Keratinocyte (primary cell): Measurements from ENCODE around the gene EEPD1. TPM values are rescaled to one million over a fixed set of nuclear protein-coding genes. Genes with fewer than 3 reads are reported as not detected.

ENCODE experiments used
- DNase-seq: peaks from one replicate; pipeline ENCODE4 v3.0.0-alpha.2; 2011; ENCODE audit warnings: low read depth, missing footprints, low spot score
- FAIRE-seq: peaks from 2 replicates; lab custom pipeline; 2011; peaks lifted over from hg19 to GRCh38; lab: Jason Lieb, UNC
- H2AFZ ChIP-seq: 2 replicates; pipeline ENCODE4 v1.6.0; 2012; ENCODE audit warnings: low read length, control low read depth, inconsistent platforms; ENCODE audit not compliant: control insufficient read depth
- H3K27ac ChIP-seq: 2 replicates; pipeline ENCODE4 v1.5.1; 2011; ENCODE audit warnings: low read length; ENCODE audit not compliant: control insufficient read depth, insufficient read depth
- H3K27me3 ChIP-seq: 3 replicates; pipeline ENCODE4 v1.6.0; 2011; ENCODE audit warnings: low read length; ENCODE audit not compliant: control insufficient read depth, insufficient read depth; ENCODE audit errors: extremely low read depth
- H3K36me3 ChIP-seq, 2 experiments: 2 replicates in 1 of 2; 3 replicates in 1 of 2; pipeline ENCODE4 v1.5.1; 2011; ENCODE audit warnings: low read length in 2 of 2, mild to moderate bottlenecking in 1 of 2; ENCODE audit not compliant: control insufficient read depth in 2 of 2, insufficient read depth in 2 of 2; ENCODE audit errors: extremely low read depth in 1 of 2
- H3K4me1 ChIP-seq: 3 replicates; pipeline ENCODE4 v1.5.1; 2011; ENCODE audit warnings: low read length; ENCODE audit not compliant: control insufficient read depth, insufficient read depth; ENCODE audit errors: extremely low read depth
- H3K4me2 ChIP-seq: 3 replicates; pipeline ENCODE4 v1.6.0; 2011; ENCODE audit warnings: low read depth, low read length; ENCODE audit not compliant: control insufficient read depth, insufficient read depth; ENCODE audit errors: extremely low read depth
- H3K4me3 ChIP-seq, 3 experiments: fragments of 200-600 bp in 1 of 3; sonication (generic) in 1 of 3; 2 replicates in 2 of 3; 3 replicates in 1 of 3; pipeline ENCODE4 v1.5.1; 2011 to 2016; ENCODE audit warnings: low read length in 3 of 3, mild to moderate bottlenecking in 3 of 3, control low read depth in 2 of 3, inconsistent platforms in 1 of 3, low read depth in 1 of 3, mixed read lengths in 1 of 3, mixed run types in 1 of 3, moderate library complexity in 1 of 3; ENCODE audit not compliant: control insufficient read depth in 2 of 3, insufficient read depth in 2 of 3; ENCODE audit errors: extremely low read depth in 1 of 3
- H3K79me2 ChIP-seq: 2 replicates; pipeline ENCODE4 v1.6.0; 2012; ENCODE audit warnings: low read length; ENCODE audit not compliant: control insufficient read depth, insufficient read depth
- H3K9ac ChIP-seq: 3 replicates; pipeline ENCODE4 v1.6.0; 2011; ENCODE audit warnings: low read length; ENCODE audit not compliant: control insufficient read depth, insufficient read depth; ENCODE audit errors: extremely low read depth
- H3K9me1 ChIP-seq: 3 replicates; pipeline ENCODE4 v1.6.0; 2011; ENCODE audit warnings: low read length; ENCODE audit not compliant: control insufficient read depth, insufficient read depth; ENCODE audit errors: extremely low read depth
- H3K9me3 ChIP-seq: 2 replicates; pipeline ENCODE4 v1.5.1; 2012; ENCODE audit warnings: low read depth, low read length; ENCODE audit not compliant: control insufficient read depth
- H4K20me1 ChIP-seq: 3 replicates; pipeline ENCODE4 v1.6.0; 2011; ENCODE audit warnings: low read length; ENCODE audit not compliant: control insufficient read depth, insufficient read depth; ENCODE audit errors: extremely low read depth
- CTCF ChIP-seq, 3 experiments: IDR thresholded peaks in 1 of 3; conservative IDR thresholded peaks in 1 of 3; optimal IDR thresholded peaks in 1 of 3; 2 replicates in 2 of 3; 3 replicates in 1 of 3; pipeline versions ENCODE3 to v1.5.1; 2011; ENCODE audit warnings: low read length in 3 of 3, mild to moderate bottlenecking in 3 of 3, moderate library complexity in 2 of 3, control low read depth in 1 of 3, inconsistent platforms in 1 of 3; ENCODE audit not compliant: insufficient read depth in 2 of 3; ENCODE audit errors: extremely low read depth in 1 of 3
- EZH2 ChIP-seq: IDR thresholded peaks from one replicate; pipeline ENCODE4 v1.6.1; 2012; ENCODE audit warnings: inconsistent platforms, mild to moderate bottlenecking, low read length, moderate library complexity
- dilution Hi-C: fragments of 300-500 bp; cut with MboI; formaldehyde crosslinking; loops from one replicate; pipeline ENCODE4 v1.7.0; 2020; ENCODE audit warnings: low sequenced_read_pairs; ENCODE audit not compliant: extremely low pct_ligation_motif_present
- polyA plus RNA-seq, 5 experiments: library from polyadenylated mRNA; depleted of rRNA in 3 of 5; stranded (reverse) in 3 of 5; stranded (forward) in 1 of 5; unstranded in 1 of 5; fragments of >200 nt; gene quantifications; 1 replicate in 1 of 5; 2 replicates in 3 of 5; 3 replicates in 1 of 5; pipeline versions ENCODE4 v1.2.1 to v1.2.3, GENCODE V29; 2011 to 2012; ENCODE audit warnings: missing spikeins in 2 of 5, low read depth in 1 of 5, low replicate concordance in 1 of 5

The EEPD1 gene
- polyA plus RNA-seq, 1 donor (not counting 4 experiments of a cell fraction or from before 2014, with no cell fraction given) = 1.2 TPM

GRCh38 chr7:36288501-36288900 is 135.4 kb downstream of the EEPD1 start:
- dilution Hi-C loops = no loop called here
- Histone ChIP-seq H3K27ac (no peak overlapping the region), H3K4me1 (peaks cover 6% of the 10 kb centered on the region)

DNA sequence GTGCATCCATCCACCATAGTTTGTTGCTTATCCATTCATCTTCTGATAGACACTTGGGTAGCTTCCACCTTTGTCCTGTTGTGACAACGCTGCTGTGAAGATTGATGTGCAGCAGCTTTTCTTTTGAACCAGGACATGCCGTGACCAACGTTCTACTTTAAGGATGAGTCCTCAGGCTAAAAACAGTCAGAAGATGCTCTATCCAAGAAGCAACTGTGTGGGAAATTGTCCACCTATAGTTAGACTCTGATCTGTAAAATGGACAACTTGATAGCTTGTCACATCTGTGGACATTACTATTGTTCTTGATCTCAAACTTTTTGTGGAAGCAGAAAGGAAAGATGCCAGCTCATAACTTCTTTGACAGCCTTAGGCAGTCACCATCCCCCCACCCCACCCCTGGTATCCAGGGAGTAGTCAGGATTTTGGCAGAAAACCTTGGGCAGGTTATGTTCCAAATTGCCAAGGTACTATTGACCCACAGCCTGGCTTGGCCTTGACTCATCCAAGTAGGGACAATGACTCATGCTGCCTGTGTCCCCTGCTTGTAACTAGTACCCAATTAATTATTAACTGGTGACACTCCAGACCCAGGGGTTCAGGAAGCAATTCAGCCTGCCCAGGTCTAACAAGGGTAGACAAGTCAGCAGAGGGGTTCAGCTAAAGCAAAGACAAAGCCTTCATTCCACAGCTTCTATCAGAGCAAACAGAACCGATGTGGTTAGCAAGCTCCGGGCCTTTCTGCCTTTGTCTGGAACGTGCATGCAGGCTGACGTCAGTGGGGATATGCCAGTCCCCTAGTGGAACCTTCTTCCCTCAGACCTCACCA is 137.0 kb downstream of the EEPD1 start:
- no peaks in the 10 kb centered on the region for H3K9me1 ChIP-seq
- H2AFZ ChIP-seq = no peak overlapping the region
- FAIRE-seq (no peak), DNase-seq (no peak)
- H3K27ac ChIP-seq = no peak overlapping the region
- peaks cover 6% of the 10 kb centered on the region for H3K4me1 ChIP-seq
- TF ChIP-seq EZH2 = no peak
- H3K79me2 ChIP-seq = no peaks in the 10 kb centered on the region
- H3K4me3 ChIP-seq = no peak overlapping the region
- H3K36me3 ChIP-seq = no peaks in the 10 kb centered on the region
- no peaks in the 10 kb centered on the region for H3K9me3 ChIP-seq
- H3K27me3 ChIP-seq = no peaks in the 10 kb centered on the region
- no peaks in the 10 kb centered on the region for H4K20me1 ChIP-seq
- dilution Hi-C loops = no loop called here
- no peak overlapping the region for H3K4me2 ChIP-seq
- H3K9ac ChIP-seq = no peak overlapping the region

More at GRCh38 chr7:36288501-36288900, 135.4 kb downstream of the EEPD1 start:
- no peak overlapping the region for H3K4me2 ChIP-seq
- no peaks in the 10 kb centered on the region for H3K9me1 ChIP-seq
- H3K27me3 ChIP-seq = no peaks in the 10 kb centered on the region
- H3K79me2 ChIP-seq = no peaks in the 10 kb centered on the region
- DNase-seq = no peak
- H3K9me3 ChIP-seq = no peaks in the 10 kb centered on the region
- TF ChIP-seq EZH2 (no peak), CTCF (optimal IDR thresholded peaks at IDR 0.05 in 1 of 3, IDR thresholded peaks at IDR 0.05 in 1 of 3, conservative IDR thresholded peaks at IDR 0.05 in 1 of 3; ENCODE audit: extremely low read depth in 1 of 3, insufficient read depth in 2 of 3, low read length in 3 of 3) (no peak)
- H3K36me3 ChIP-seq = no peaks in the 10 kb centered on the region
- no peaks in the 10 kb centered on the region for H4K20me1 ChIP-seq
- no peak overlapping the region for H2AFZ ChIP-seq
- H3K9ac ChIP-seq = no peak overlapping the region
- no peak overlapping the region for H3K4me3 ChIP-seq
- FAIRE-seq = no peak
